Neural cell (in vitro differentiated cells): ENCODE results near the gene CCDC86.

ENCODE experiments used
- EP300 ChIP-seq: fragments of 450-650 bp; conservative IDR thresholded peaks from 2 replicates; pipeline ENCODE4 v1.6.1; 2014; ENCODE audit warnings: antibody characterized with exemption, mild to moderate bottlenecking, moderate library complexity; ENCODE audit not compliant: poor library complexity, severe bottlenecking
- EZH2 ChIP-seq: fragments of 200-600, 300-800 bp; shearing (Covaris generic), sonication (generic); IDR thresholded peaks from 2 replicates; pipeline ENCODE4 v1.6.1; 2014; ENCODE audit warnings: antibody characterized with exemption, low read length, borderline replicate concordance, mild to moderate bottlenecking; ENCODE audit not compliant: insufficient read depth, poor library complexity, severe bottlenecking
- MXI1 ChIP-seq: fragments of 450-650 bp; conservative IDR thresholded peaks from 2 replicates; pipeline ENCODE4 v1.6.1; 2014; ENCODE audit warnings: antibody characterized with exemption, mild to moderate bottlenecking; ENCODE audit not compliant: poor library complexity, severe bottlenecking
- RAD21 ChIP-seq: fragments of 450-650 bp; conservative IDR thresholded peaks from 2 replicates; pipeline ENCODE4 v1.6.1; 2014; ENCODE audit warnings: antibody characterized with exemption, mild to moderate bottlenecking, moderate library complexity
- REST ChIP-seq: IDR thresholded peaks from 2 replicates; pipeline ENCODE4 v1.6.1; 2012; ENCODE audit warnings: borderline replicate concordance
- TAF1 ChIP-seq: IDR thresholded peaks from 2 replicates; pipeline ENCODE4 v1.6.1; 2012; ENCODE audit warnings: low read depth
- TF ChIP-seq, protein P1 (sequence below): fragments of 450-650 bp; IDR thresholded peaks from 2 replicates; pipeline ENCODE4 v1.5.1; 2014; ENCODE audit warnings: antibody characterized with exemption, mild to moderate bottlenecking, moderate library complexity; ENCODE audit not compliant: poor library complexity, severe bottlenecking

DNA sequence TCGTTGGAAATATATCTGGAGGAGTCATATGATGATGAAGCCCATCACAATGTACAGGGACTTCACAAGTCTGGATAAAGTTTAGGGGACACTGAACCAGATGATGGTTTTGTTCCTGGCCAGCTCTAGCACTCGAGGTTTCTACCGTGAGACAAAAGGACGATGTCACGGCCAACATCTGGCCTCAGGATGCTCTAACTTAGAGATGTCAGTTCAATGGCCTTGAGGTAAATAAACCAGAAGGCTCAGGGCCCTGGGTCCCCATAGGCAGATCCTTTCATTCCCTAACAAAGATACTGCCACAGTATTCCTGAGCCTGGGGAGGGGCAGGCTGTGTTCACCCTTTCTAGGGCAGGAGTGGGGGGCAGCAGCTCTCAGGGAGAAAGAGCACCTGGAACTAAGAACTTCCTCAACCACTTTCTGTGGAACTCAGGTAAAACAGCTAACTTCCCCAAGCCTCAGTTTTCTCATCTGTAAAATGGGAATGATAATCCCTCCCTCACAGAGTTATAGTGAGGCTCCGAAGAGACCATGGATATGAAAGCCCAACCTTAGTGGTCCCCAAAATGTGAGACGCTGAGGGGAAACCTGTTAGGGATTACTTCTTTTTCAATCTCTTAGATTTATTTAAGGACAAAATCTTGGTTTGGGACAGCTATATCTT is 38.5 kb upstream of the CCDC86 start:
- no peak for TF ChIP-seq REST
- TF ChIP-seq EP300: no peak
- no peak for TF ChIP-seq EZH2
- TF ChIP-seq, protein P1, sequence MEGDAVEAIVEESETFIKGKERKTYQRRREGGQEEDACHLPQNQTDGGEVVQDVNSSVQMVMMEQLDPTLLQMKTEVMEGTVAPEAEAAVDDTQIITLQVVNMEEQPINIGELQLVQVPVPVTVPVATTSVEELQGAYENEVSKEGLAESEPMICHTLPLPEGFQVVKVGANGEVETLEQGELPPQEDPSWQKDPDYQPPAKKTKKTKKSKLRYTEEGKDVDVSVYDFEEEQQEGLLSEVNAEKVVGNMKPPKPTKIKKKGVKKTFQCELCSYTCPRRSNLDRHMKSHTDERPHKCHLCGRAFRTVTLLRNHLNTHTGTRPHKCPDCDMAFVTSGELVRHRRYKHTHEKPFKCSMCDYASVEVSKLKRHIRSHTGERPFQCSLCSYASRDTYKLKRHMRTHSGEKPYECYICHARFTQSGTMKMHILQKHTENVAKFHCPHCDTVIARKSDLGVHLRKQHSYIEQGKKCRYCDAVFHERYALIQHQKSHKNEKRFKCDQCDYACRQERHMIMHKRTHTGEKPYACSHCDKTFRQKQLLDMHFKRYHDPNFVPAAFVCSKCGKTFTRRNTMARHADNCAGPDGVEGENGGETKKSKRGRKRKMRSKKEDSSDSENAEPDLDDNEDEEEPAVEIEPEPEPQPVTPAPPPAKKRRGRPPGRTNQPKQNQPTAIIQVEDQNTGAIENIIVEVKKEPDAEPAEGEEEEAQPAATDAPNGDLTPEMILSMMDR: no peak
- TF ChIP-seq MXI1: no peak
- TF ChIP-seq RAD21: no peak
- no peak for TF ChIP-seq TAF1
